GM19240 (cell line): ENCODE results near the gene HIVEP2.

Source experiments
- DNase-seq: peaks from one replicate; pipeline ENCODE4 v3.0.0; 2011; ENCODE audit warnings: low spot score; ENCODE audit not compliant: insufficient read length

Gene HIVEP2

GRCh38 chr6:142822383-142822782 is 122.6 kb downstream of the HIVEP2 start:
- DNase-seq = no peak

- no peak for DNase-seq
Observed at GRCh38 chr6:142821860-142822259, 123.1 kb downstream of the HIVEP2 start.

- no peak for DNase-seq
Observed at GRCh38 chr6:142821164-142821716, 123.7 kb downstream of the HIVEP2 start.

- no peak for DNase-seq
Observed at GRCh38 chr6:142820338-142821051, 124.5 kb downstream of the HIVEP2 start.

GRCh38 chr6:142819603-142820337 is 125.2 kb downstream of the HIVEP2 start:
- DNase-seq = no peak

GRCh38 chr6:142816486-142816885 is 128.5 kb downstream of the HIVEP2 start:
- DNase-seq = no peak

GRCh38 chr6:142816031-142816430 is 128.9 kb downstream of the HIVEP2 start:
- DNase-seq = no peak

- no peak for DNase-seq
Observed at GRCh38 chr6:142811923-142812322, 133.1 kb downstream of the HIVEP2 start.

- no peak for DNase-seq
Observed at GRCh38 chr6:142810952-142811514, 133.9 kb downstream of the HIVEP2 start.

- no peak for DNase-seq
Observed at GRCh38 chr6:142809947-142810346, 135.0 kb downstream of the HIVEP2 start.

- DNase-seq = no peak
Observed at GRCh38 chr6:142808405-142809061, 136.4 kb downstream of the HIVEP2 start.

GRCh38 chr6:142805042-142805441 is 139.9 kb downstream of the HIVEP2 start:
- DNase-seq = no peak

- DNase-seq = no peak
Observed at GRCh38 chr6:142804490-142804889, 140.5 kb downstream of the HIVEP2 start.

- no peak for DNase-seq
Observed at GRCh38 chr6:142803495-142804058, 141.4 kb downstream of the HIVEP2 start.

GRCh38 chr6:142803032-142803431 is 141.9 kb downstream of the HIVEP2 start:
- no peak for DNase-seq

GRCh38 chr6:142802124-142802523 is 142.9 kb downstream of the HIVEP2 start:
- DNase-seq = no peak

GRCh38 chr6:142800240-142800639 is 144.7 kb downstream of the HIVEP2 start:
- no peak for DNase-seq

GRCh38 chr6:142799639-142800038 is 145.3 kb downstream of the HIVEP2 start:
- no peak for DNase-seq

GRCh38 chr6:142797159-142797558 is 147.8 kb downstream of the HIVEP2 start:
- DNase-seq = no peak

GRCh38 chr6:142796571-142796970 is 148.4 kb downstream of the HIVEP2 start:
- no peak for DNase-seq

- DNase-seq = no peak
Observed at GRCh38 chr6:142796024-142796423, 149.0 kb downstream of the HIVEP2 start.
